HG03521 (cell line): ENCODE measurements around the gene SAP30BP.

Experiments used
- ATAC-seq: cut with Tn5 transposase; IDR thresholded peaks from one replicate; pipeline ENCODE4 v1.9.1; 2021; ENCODE audit warnings: mild to moderate bottlenecking, moderate library complexity; ENCODE audit not compliant: unreplicated experiment

The SAP30BP gene

GRCh38 chr17:75707079-75707571 is 40.0 kb downstream of the SAP30BP start:
- ATAC-seq, result no peak

- no peak for ATAC-seq
Measured at GRCh38 chr17:75712446-75712845, 45.3 kb downstream of the SAP30BP start.

GRCh38 chr17:75719732-75720131 is 52.6 kb downstream of the SAP30BP start:
- ATAC-seq, result no peak

- ATAC-seq, result no peak
Measured at GRCh38 chr17:75720656-75721462, 53.7 kb downstream of the SAP30BP start, which contains the start of gene ITGB4. TSS of gene ITGB4 (plus strand) at chr17:75721459. CDS start at chr17:75724704, 3,245 bp downstream.

- no peak for ATAC-seq
Measured at GRCh38 chr17:75721463-75722011, 54.4 kb downstream of the SAP30BP start.

GRCh38 chr17:75722076-75722475 is 54.9 kb downstream of the SAP30BP start:
- no peak for ATAC-seq

- no peak for ATAC-seq
Measured at GRCh38 chr17:75722542-75723095, 55.5 kb downstream of the SAP30BP start.

GRCh38 chr17:75723171-75723930 is 56.2 kb downstream of the SAP30BP start:
- ATAC-seq, result no peak

- ATAC-seq, result no peak
Measured at GRCh38 chr17:75724016-75725003, 57.2 kb downstream of the SAP30BP start.

- ATAC-seq, result no peak
Measured at GRCh38 chr17:75725504-75725903, 58.4 kb downstream of the SAP30BP start.

- ATAC-seq, result no peak
Measured at GRCh38 chr17:75727391-75727790, 60.3 kb downstream of the SAP30BP start.

GRCh38 chr17:75729351-75729750 is 62.2 kb downstream of the SAP30BP start:
- ATAC-seq, result no peak

- ATAC-seq, result no peak
Measured at GRCh38 chr17:75730065-75730464, 62.9 kb downstream of the SAP30BP start.

GRCh38 chr17:75731086-75731715 is 64.1 kb downstream of the SAP30BP start:
- no peak for ATAC-seq

- no peak for ATAC-seq
Measured at GRCh38 chr17:75731716-75732498, 64.8 kb downstream of the SAP30BP start.

- ATAC-seq, result no peak
Measured at GRCh38 chr17:75733471-75733870, 66.3 kb downstream of the SAP30BP start.

- ATAC-seq, result no peak
Measured at GRCh38 chr17:75734674-75735294, 67.6 kb downstream of the SAP30BP start.

- ATAC-seq, result no peak
Measured at GRCh38 chr17:75736173-75736835, 69.2 kb downstream of the SAP30BP start.
